HEK293 (cell line): ENCODE data around the gene HOXD1.

Source experiments
- ZFP41 ChIP-seq: fragments of 450-650 bp; formaldehyde crosslinking; IDR thresholded peaks from 2 replicates; pipeline ENCODE4 v1.5.1; 2016; ENCODE audit warnings: missing biosample characterization, missing genetic modification characterization, borderline replicate concordance
- ZNF248 ChIP-seq: fragments of 450-650 bp; formaldehyde crosslinking; IDR thresholded peaks from 2 replicates; pipeline ENCODE4 v1.5.1; 2017; ENCODE audit warnings: missing biosample characterization, missing genetic modification characterization
- TF ChIP-seq, protein P1 (sequence below): fragments of 450-650 bp; formaldehyde crosslinking; IDR thresholded peaks from 2 replicates; pipeline ENCODE4 v1.5.1; 2016; ENCODE audit warnings: missing biosample characterization, missing genetic modification characterization

DNA sequence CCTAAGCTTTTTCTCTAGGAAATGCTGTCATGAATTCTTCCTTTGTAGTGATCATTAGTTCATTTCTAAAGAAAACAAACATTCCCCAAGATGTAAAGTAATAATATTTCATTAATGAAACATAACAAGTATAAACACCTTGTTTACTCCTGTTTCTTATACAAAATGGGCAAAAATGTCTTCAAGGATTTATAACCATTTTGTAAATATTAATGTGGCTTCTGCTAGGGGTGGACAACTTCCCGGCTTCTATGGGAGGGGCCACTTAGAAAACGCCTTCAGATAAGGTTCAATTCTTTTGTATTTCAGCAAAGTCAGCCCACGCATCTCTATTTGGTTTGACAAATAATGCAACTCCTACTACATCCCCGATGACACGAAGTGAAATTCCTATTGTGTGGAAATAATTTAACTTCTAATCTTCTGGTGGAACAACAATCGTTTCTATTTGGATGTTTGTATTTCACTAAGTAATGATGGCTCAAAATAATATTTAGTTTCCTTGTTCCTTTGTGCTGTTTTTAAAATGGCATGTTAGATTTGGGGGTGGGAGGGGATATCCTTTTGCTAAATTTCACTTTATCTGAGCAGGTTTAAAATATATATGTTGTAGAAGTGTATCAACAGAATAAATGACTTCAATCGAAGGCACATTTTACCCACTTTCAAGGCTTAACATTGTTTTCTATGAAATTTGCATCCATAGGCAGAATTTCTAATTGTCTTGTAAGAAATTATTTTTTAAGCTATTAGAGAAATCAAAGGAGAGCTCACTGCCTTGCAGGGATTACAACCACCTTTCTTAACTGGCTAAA is 14.7 kb upstream of the HOXD1 start:
- TF ChIP-seq, protein P1, sequence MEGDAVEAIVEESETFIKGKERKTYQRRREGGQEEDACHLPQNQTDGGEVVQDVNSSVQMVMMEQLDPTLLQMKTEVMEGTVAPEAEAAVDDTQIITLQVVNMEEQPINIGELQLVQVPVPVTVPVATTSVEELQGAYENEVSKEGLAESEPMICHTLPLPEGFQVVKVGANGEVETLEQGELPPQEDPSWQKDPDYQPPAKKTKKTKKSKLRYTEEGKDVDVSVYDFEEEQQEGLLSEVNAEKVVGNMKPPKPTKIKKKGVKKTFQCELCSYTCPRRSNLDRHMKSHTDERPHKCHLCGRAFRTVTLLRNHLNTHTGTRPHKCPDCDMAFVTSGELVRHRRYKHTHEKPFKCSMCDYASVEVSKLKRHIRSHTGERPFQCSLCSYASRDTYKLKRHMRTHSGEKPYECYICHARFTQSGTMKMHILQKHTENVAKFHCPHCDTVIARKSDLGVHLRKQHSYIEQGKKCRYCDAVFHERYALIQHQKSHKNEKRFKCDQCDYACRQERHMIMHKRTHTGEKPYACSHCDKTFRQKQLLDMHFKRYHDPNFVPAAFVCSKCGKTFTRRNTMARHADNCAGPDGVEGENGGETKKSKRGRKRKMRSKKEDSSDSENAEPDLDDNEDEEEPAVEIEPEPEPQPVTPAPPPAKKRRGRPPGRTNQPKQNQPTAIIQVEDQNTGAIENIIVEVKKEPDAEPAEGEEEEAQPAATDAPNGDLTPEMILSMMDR (tag by site-specific recombination) = no peak
- TF ChIP-seq ZFP41 (tag by site-specific recombination) (no peak), ZNF248 (tag by site-specific recombination) (no peak)
